ENCODE data around the gene CPLX3. TPM values are rescaled to one million over a fixed set of nuclear protein-coding genes. Genes with fewer than 3 reads are reported as not detected.

Gene CPLX3
- total and polyA plus RNA-seq, 10 of the 15 experiments (the other 5 are each of a cell fraction or from before 2014, with no cell fraction given), result 0.02 to 0.04 TPM; not detected in 8

- Histone ChIP-seq H3K79me2 (ENCODE audit: control insufficient read depth, insufficient read depth, low read length) (peaks cover 32% of the 10 kb centered on the region), H3K36me3 (ENCODE audit: control insufficient read depth in 2 of 2, insufficient read depth in 2 of 2, low read length in 1 of 2) (peaks cover 46 to 62% of the 10 kb centered on the region in 2 experiments), H3K4me3 (no peak overlapping the region), H3K9ac (ENCODE audit: control insufficient read depth, insufficient read depth, low read length) (no peak overlapping the region), H2AFZ (ENCODE audit: control insufficient read depth, low read depth, low read length) (no peak overlapping the region), H3K4me1 (ENCODE audit: control insufficient read depth, insufficient read depth, low read length) (peaks cover 38% of the 10 kb centered on the region), H3K27ac (ENCODE audit: control insufficient read depth, insufficient read depth) (no peak overlapping the region), H3K9me3 (replicated peaks; ENCODE audit: control insufficient read depth, insufficient read depth, low read length) (no peaks in the 10 kb centered on the region), H3K27me3 (replicated peaks in 1 of 2; ENCODE audit: control insufficient read depth in 2 of 2, insufficient read depth in 2 of 2, low read length in 1 of 2) (no peaks in the 10 kb centered on the region), H3K4me2 (ENCODE audit: control insufficient read depth, insufficient read depth) (no peak overlapping the region), H4K20me1 (ENCODE audit: control insufficient read depth, insufficient read depth) (peaks cover 6% of the 10 kb centered on the region)
- in situ Hi-C loops (cut with MboI), result no loop called here
- FAIRE-seq (no peak), DNase-seq (ENCODE audit: low read depth, low spot score) (no peak), ATAC-seq (no peak)
- ChIA-PET RAD21 (ENCODE audit: unreplicated experiment) (interaction anchor here (22.9 kb wide), 1 partner anchor 21 kb away, joined by 1186 read pairs; the partner anchor contains the start of gene CSK), SMC1A (ENCODE audit: uncharacterized antibody, unreplicated experiment) (interaction anchor here (0.7 to 15.7 kb wide), 6 partner anchors 12 to 554 kb away, joined by 3 to 811 read pairs (median 7); partner anchors contain the start of gene CSK), POLR2A (interaction anchor here (0.6 to 5.3 kb wide), 6 partner anchors 13 to 1259 kb away, joined by 4 to 59 read pairs (median 18); partner anchors contain the start of genes CSK and TMEM266), CTCF (interaction anchor here (0.7 to 25.9 kb wide), 11 partner anchors 10 to 166 kb away, joined by 3 to 1288 read pairs (median 6); partner anchors contain the start of gene CSK)
- intact Hi-C loops (cut with micrococcal nuclease; ENCODE audit: unreplicated experiment), result loop anchor here (1.0 to 5.0 kb wide), 6 partner anchors 11 to 165 kb away; partner anchors contain the start of gene ULK3
- WGBS (ENCODE audit: insufficient coverage, insufficient replicate concordance, low lambda C conversion rate, missing lambda C conversion rate), result 56% methylated on average over 20 of the region's 20 CpGs
- BruUV-seq (replicated peaks), result no TSS peak
- no peak for TF ChIP-seq BCLAF1 (IDR thresholded peaks at IDR 0.05)
- TF ChIP-seq FOS (IDR thresholded peaks at IDR 0.05; ENCODE audit: borderline replicate concordance, extremely low read depth, insufficient read length), result no peak
- no peak for TF ChIP-seq BCL11A (IDR thresholded peaks at IDR 0.05; ENCODE audit: low read depth, low read length)
- no peak for TF ChIP-seq CHD1 (IDR thresholded peaks at IDR 0.05; ENCODE audit: low read depth, low read length)
- TF ChIP-seq ZNF687 (IDR thresholded peaks at IDR 0.05), result no peak
- TF ChIP-seq E4F1 (IDR thresholded peaks at IDR 0.05; ENCODE audit: borderline replicate concordance, partially characterized antibody), result no peak
- no peak for TF ChIP-seq MEF2B (IDR thresholded peaks at IDR 0.05; ENCODE audit: partially characterized antibody, poor library complexity, severe bottlenecking)
- no peak for TF ChIP-seq ATF3 (IDR thresholded peaks at IDR 0.05; ENCODE audit: borderline replicate concordance, extremely low read depth, low read depth, low read length)
These were observed 25.8 kb upstream of the CPLX3 start for GRCh38 chr15:74800559-74801094.

Measured in GM12878 (cell line).